Mesodermal cell (in vitro differentiated cells): ENCODE measurements around the gene KLHL22.

Source experiments
- H3K27ac ChIP-seq: 2 replicates; pipeline ENCODE4 v1.7.0; 2013; ENCODE audit warnings: mild to moderate bottlenecking, low read depth, low read length, moderate library complexity; ENCODE audit not compliant: severe bottlenecking
- H3K36me3 ChIP-seq: 2 replicates; pipeline ENCODE4 v1.7.1; 2013; ENCODE audit warnings: mild to moderate bottlenecking, low read length, moderate library complexity; ENCODE audit not compliant: control insufficient read depth, insufficient read depth
- H3K4me1 ChIP-seq: one replicate; pipeline ENCODE4 v1.7.1; 2013; ENCODE audit warnings: mild to moderate bottlenecking, low read length; ENCODE audit not compliant: insufficient read depth, control insufficient read depth, poor library complexity, severe bottlenecking
- H3K4me3 ChIP-seq: 2 replicates; pipeline ENCODE4 v1.7.0; 2013; ENCODE audit warnings: low read length, control low read depth, mild to moderate bottlenecking; ENCODE audit not compliant: insufficient read depth, poor library complexity, severe bottlenecking; ENCODE audit errors: extremely low read depth
- H3K9me3 ChIP-seq: 2 replicates; pipeline ENCODE4 v1.7.1; 2013; ENCODE audit warnings: mild to moderate bottlenecking, low read length, moderate library complexity; ENCODE audit not compliant: control insufficient read depth
- WGBS, 2 experiments: methylation state at CpG; one replicate each; pipeline ENCODE4 v1.1.5; 2013; ENCODE audit warnings: missing lambda C conversion rate in 2 of 2; ENCODE audit not compliant: insufficient coverage in 2 of 2; 5-methylcytosine and 5-hydroxymethylcytosine counted together

The KLHL22 gene

DNA sequence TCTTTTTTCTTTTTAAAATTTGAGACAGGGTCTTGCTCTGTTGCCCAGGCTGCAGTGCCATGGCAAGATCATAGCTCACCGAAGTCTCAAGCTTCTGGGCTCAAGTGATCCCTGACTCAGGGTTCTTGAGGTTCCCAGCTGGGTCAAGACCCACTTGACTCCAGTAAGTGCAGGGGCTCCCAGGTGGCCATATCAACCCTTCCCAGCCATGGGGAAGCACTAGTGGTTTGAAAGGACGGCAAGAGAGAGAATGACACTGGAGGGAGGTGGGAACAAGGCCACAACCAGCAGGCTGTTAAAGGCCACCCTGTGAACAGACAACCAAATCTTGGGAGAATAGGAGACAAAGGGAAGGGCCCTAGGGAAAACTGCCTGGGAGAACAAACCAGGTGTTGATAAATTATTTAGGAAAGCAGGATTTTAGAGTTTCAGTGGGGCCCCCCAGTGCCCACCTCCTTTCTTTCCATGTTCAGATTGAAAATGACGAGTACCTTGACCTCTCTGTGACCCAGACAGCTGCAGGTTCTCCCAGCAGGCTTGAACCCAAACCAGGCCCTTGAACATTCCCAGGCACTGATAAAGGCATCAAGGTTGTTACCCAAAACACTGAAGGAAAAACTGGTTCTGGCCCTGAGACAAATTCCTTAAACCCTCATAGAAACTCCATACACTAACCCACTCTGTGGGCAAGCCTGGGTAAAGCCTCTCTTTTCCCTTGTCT is 28.8 kb downstream of the KLHL22 start:
- H3K4me1 ChIP-seq: no peaks in the 10 kb centered on the region
- H3K27ac ChIP-seq: no peak overlapping the region
- WGBS, 2 experiments: 89 to 90% methylated on average over 3 of the region's 3 CpGs
- H3K36me3 ChIP-seq: peaks cover 30% of the 10 kb centered on the region
- H3K4me3 ChIP-seq: no peak overlapping the region
- H3K9me3 ChIP-seq: no peaks in the 10 kb centered on the region

DNA sequence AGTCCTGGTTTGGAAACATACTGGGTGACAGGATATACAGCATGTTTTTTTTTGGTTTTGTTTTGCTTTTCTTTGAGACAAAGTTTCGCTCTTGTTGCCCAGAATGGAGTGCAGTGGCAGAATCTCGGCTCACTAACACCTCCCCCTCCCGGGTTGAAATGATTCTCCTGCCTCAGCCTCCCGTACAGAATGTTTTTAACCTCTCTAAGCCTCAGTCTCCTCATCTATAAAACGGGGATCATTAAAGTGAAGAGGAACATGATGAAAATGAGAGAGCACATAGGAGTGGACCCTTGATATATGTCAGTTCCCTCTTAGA is 29.9 kb downstream of the KLHL22 start:
- Histone ChIP-seq H3K9me3 (no peaks in the 10 kb centered on the region), H3K4me3 (no peak overlapping the region), H3K27ac (no peak overlapping the region), H3K4me1 (no peaks in the 10 kb centered on the region), H3K36me3 (peaks cover 26% of the 10 kb centered on the region)
- WGBS, 2 experiments: 94 to 95% methylated on average over 2 to 4 of the region's 5 CpGs

DNA sequence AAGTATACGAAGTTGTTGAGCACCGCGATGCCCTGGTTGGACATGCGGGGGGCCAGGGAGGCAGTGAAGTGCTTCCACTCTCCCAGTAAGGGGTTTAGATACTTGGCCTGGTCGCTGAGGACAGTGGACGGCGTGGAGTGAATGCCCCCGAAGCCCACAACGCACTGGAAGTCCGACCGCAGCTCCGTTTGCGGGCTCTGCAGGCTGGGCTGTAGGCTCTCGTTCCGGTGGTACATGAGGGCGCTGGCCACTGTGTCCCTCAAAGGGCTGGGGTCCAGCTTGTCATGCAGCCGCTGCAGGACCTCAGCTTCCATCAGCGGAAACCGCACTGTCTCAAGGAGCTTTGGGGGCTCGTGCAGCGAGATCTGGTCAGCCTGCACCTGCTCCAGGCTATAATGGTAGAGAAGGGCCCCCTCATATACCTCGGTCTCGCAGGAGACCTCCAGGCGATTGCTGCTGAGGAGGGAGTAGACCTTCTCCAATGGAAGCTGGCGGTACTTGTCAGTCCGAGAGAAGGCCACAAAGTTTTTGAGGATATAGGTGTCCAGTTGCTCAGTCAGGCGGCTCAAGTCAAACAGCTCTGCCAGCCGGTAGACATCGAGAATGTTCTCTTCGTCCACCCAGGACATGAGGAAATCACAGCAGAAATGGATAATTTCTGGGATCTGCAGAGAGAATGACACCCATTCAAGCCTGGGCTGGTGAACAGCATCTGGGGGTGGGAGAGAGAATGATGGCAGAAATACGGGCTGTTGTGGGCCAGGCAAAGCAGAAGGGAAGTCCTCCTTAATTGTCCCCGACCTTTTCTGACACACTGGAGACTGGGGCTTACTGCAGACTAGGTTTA is 30.5 kb downstream of the KLHL22 start:
- WGBS, 2 experiments: 93 to 96% methylated on average over 30 to 32 of the region's 32 CpGs
- no peaks in the 10 kb centered on the region for H3K4me1 ChIP-seq
- no peaks in the 10 kb centered on the region for H3K9me3 ChIP-seq
- H3K27ac ChIP-seq: no peak overlapping the region
- H3K36me3 ChIP-seq: peaks cover 28% of the 10 kb centered on the region
- H3K4me3 ChIP-seq: no peak overlapping the region

DNA sequence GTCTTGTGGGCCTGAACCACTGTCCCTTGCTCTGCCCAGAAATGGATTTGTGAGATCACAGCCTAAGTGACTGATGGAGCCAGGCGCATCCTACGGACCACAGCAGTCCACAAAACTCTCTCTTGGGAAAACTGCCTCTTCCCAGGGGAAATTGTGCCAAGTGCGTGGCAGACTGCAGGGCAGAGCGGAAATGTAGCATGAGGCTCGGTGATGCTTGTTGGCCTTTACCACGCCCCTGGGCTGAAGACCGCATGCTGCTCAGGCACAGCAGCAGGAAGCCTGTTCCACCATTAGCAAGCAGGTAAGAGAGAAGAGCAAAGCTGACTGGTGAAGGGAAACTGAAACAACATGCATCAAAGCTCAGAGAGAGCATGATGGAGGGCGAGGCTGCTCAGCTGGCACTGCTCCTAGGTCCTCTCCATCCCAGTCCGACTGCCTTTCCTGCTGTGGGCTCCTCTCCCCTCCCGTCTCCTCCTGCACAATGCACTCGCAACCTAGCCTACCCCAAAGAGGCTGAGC is 31.4 kb downstream of the KLHL22 start:
- H3K9me3 ChIP-seq: no peaks in the 10 kb centered on the region
- peaks cover 21% of the 10 kb centered on the region for H3K36me3 ChIP-seq

DNA sequence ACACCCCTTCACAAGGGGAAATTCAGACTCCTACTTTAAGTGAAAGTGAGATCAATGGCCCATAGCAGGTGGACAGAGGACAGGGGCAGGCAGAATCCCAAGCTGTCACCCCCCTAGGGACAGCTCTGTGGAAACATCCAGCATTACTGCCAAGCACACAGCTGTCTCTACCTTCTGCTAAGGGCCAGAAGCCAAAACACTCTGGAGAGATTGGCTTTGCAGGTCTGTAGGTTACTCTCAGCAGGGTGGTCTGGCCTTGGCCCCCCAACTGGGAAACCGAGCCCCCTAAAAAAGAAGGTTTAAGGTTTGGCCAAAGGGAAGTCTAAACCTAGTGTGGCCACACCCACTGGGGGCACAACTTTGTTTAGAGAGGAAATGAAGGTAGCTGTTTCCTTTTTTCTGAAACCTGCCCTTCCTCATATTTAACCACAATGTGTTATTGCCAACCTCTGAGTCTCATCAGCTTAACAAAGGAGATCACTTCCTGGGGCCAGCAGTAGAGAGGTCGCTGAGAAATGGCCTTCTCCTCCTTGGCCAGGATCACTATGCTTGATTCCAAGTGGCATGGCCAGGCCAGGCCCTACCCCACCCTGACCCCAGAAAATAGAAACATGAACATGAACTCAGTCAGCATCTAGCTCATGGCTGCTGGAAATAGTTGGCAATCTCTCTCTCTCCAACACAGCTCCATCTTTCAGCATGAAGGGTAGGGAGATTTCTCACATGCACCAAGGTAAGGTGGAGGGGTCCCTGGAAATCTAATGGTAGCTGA is 32.1 kb downstream of the KLHL22 start:
- no peak overlapping the region for H3K27ac ChIP-seq
- no peaks in the 10 kb centered on the region for H3K9me3 ChIP-seq
- peaks cover 17% of the 10 kb centered on the region for H3K36me3 ChIP-seq
- H3K4me3 ChIP-seq: no peak overlapping the region
- no peaks in the 10 kb centered on the region for H3K4me1 ChIP-seq
- WGBS, 2 experiments: 63 to 64% methylated on average over 2 of the region's 2 CpGs

More for the DNA sequence above, 31.4 kb downstream of the KLHL22 start:
- Histone ChIP-seq H3K27ac (no peak overlapping the region), H3K4me3 (no peak overlapping the region), H3K4me1 (no peaks in the 10 kb centered on the region)
- WGBS, 2 experiments: 97 to 99% methylated on average over 8 to 9 of the region's 11 CpGs

DNA sequence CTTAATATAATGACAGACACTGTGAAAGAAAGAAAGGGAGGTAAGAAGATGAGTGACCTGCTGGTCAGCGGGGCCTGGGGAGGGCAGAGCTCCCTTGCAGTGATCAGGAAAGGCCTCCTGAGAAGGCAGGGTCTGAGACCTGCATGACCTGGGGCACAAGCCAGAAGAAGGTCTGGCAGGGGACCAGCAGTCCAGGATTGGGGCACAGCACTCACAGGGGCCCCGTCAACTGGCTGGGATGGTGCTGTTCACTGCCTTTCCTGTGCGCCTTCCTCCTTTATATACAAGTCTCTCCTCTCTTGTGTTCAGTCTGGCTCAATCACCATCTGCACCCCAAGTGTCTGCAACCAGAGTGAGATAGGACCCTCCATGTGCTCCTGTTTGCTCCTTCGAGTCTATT is 35.7 kb downstream of the KLHL22 start:
- Histone ChIP-seq H3K27ac (no peak overlapping the region), H3K4me1 (peaks cover 4% of the 10 kb centered on the region), H3K4me3 (no peak overlapping the region), H3K36me3 (peaks cover 25% of the 10 kb centered on the region), H3K9me3 (no peaks in the 10 kb centered on the region)
- 90 to 97% methylated on average over 4 of the region's 4 CpGs for WGBS, 2 experiments

DNA sequence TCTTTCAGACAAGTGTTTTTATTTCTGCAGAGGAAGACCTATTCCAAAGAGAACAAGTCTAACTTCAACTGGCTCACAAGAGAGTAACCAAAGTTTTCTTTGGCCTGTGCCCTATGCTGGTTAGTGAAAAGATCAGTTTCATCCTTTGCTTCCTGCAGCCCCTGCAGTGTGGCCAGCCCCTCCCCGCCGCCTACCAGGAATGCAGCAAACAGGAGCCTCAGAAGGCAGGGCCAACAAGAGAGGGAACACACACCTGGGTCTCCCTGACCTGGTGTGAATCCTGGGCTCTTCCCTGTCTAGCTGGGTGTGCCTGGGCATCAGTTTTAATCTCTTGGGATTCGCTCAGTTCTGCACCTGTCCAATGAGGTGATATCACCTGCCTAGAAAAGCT is 36.4 kb downstream of the KLHL22 start:
- peaks cover 23% of the 10 kb centered on the region for H3K36me3 ChIP-seq
- no peaks in the 10 kb centered on the region for H3K9me3 ChIP-seq
- H3K4me1 ChIP-seq: peaks cover 4% of the 10 kb centered on the region
- H3K27ac ChIP-seq: no peak overlapping the region
- WGBS, 2 experiments: 89 to 93% methylated on average over 2 to 3 of the region's 3 CpGs
- H3K4me3 ChIP-seq: no peak overlapping the region

DNA sequence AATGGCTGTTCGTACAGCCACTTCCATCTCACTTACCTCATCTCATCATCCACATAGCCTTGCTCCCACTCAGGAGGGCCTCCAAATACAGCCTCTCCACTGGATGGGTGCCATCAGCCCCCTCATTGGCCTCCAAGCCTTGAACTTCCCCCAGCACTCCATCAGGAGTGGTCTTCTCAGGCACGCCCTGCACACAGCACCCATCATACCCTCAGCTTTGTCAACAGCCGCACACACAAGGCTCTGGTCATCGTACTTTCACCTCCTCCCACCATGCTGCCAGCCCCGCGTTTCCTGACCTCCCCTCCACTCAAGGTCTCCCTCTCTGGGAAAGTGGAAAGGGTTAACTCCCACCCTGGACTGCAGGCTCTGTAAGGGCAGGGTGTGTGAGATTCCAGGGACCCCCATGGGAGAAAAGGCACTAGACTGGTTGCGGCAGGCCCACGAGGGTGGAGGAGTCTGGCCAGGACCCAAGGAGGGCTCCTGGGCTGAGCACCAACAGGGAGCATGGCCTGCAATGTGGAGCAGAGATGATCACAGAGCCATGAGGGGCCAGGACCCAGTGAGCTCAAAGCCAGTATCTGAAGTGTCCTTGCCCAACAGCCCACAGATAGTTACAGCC is 37.0 kb downstream of the KLHL22 start:
- 90 to 94% methylated on average over 6 of the region's 8 CpGs for WGBS, 2 experiments
- Histone ChIP-seq H3K27ac (no peak overlapping the region), H3K36me3 (peaks cover 21% of the 10 kb centered on the region), H3K4me1 (peaks cover 4% of the 10 kb centered on the region), H3K4me3 (no peak overlapping the region), H3K9me3 (no peaks in the 10 kb centered on the region)

DNA sequence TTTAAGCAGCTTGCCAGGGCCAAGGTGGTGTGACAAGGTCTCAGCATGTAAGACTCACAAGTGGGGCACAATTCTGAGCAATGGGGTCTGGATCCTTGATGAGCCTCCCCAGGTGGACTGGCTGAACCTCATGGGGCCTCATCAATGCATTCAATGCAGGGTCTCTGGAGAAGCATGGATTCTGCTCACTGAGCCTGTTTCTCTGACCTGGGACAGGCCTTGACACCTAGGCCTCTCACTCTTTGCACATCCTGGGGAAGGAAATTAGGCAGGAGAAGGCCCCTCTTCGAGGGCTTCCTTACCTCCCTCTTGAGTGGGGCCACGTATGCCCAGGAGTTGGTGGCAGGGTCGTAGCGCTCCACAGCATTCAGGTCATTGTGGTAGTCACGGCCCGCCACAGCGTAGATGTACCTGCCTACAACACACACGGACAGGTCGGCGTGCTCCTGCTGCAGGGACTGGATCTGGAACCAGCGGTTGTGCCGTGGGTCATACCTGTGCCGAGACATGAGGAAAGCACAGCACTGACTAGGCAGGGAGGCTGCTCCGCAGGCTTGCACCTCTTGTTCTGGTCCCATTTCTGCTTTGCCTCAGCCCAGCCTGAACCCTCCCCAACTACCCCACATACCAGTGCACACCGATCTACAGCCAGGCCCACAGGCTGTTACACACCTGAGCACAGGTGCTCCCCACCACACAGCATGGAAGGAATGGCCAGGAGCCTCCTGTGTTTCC is 37.9 kb downstream of the KLHL22 start:
- Histone ChIP-seq H3K4me3 (no peak overlapping the region), H3K4me1 (peaks cover 4% of the 10 kb centered on the region), H3K27ac (no peak overlapping the region), H3K9me3 (no peaks in the 10 kb centered on the region), H3K36me3 (peaks cover 16% of the 10 kb centered on the region)
- WGBS, 2 experiments: 95% methylated on average over 15 of the region's 15 CpGs

DNA sequence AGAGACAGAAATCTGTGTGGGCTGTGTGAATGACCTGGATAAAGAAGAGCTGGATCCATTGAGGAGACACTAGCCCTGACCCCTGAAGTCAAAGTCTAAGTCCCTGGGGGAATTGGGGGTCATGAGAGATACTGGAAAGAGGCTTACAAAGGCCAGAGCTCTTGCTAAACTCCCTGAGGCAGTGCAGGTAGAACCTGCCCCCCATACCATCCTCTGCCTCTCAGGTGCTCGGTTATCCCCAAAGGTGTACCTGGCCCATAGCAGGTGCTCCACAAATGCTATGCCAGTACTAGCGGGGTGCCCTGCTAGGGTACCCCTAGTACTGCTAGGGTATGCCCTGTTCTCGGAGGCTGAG is 38.9 kb downstream of the KLHL22 start:
- Histone ChIP-seq H3K27ac (peak overlapping the region; percentile 66), H3K36me3 (peaks cover 17% of the 10 kb centered on the region), H3K9me3 (no peaks in the 10 kb centered on the region), H3K4me3 (no peak overlapping the region), H3K4me1 (peaks cover 4% of the 10 kb centered on the region)
- 91 to 100% methylated on average over 3 of the region's 3 CpGs for WGBS, 2 experiments
